Liver (tissue), 9 donors: ENCODE measurements around the gene CFAP74. TPM values are rescaled to one million over a fixed set of nuclear protein-coding genes. Genes with fewer than 3 reads are reported as not detected.

ENCODE experiments used
- DNase-seq: peaks from one replicate; pipeline ENCODE4 v3.0.0-alpha.2; 2017; ENCODE audit warnings: low spot score
- H3K27ac ChIP-seq, 2 donors: one replicate each; pipeline ENCODE4 v1.7.0; 2013; ENCODE audit warnings: inconsistent platforms in 2 of 2, low read length in 2 of 2, control low read depth in 1 of 2, low read depth in 1 of 2, mild to moderate bottlenecking in 1 of 2
- H3K27me3 ChIP-seq, 4 donors: one replicate each; pipeline versions ENCODE4 v1.6.1 to v1.7.0; 2013; ENCODE audit warnings: low read length in 3 of 4, inconsistent platforms in 1 of 4, mild to moderate bottlenecking in 1 of 4, moderate library complexity in 1 of 4; ENCODE audit not compliant: control insufficient read depth in 4 of 4, insufficient read depth in 4 of 4
- H3K36me3 ChIP-seq, 4 donors: one replicate each; pipeline versions ENCODE4 v1.6.1 to v1.7.0; 2013; ENCODE audit warnings: low read length in 3 of 4, mild to moderate bottlenecking in 3 of 4, low read depth in 1 of 4, moderate library complexity in 1 of 4; ENCODE audit not compliant: control insufficient read depth in 4 of 4, insufficient read depth in 3 of 4
- H3K4me1 ChIP-seq, 4 donors: one replicate each; pipeline versions ENCODE4 v1.6.1 to v1.7.0; 2013; ENCODE audit warnings: low read length in 3 of 4, mild to moderate bottlenecking in 3 of 4, moderate library complexity in 1 of 4; ENCODE audit not compliant: control insufficient read depth in 4 of 4, insufficient read depth in 4 of 4
- H3K4me3 ChIP-seq, 3 donors: one replicate each; pipeline versions ENCODE4 v1.6.1 to v1.7.0; 2013; ENCODE audit warnings: low read length in 3 of 3, control low read depth in 1 of 3, low read depth in 1 of 3, mild to moderate bottlenecking in 1 of 3
- H3K9ac ChIP-seq, 2 donors: one replicate each; pipeline ENCODE4 v1.7.0; 2013; ENCODE audit warnings: low read length in 2 of 2, mild to moderate bottlenecking in 2 of 2, moderate library complexity in 2 of 2, control low read depth in 1 of 2, low read depth in 1 of 2
- H3K9me3 ChIP-seq, 4 donors: one replicate each; pipeline versions ENCODE4 v1.6.1 to v1.7.0; 2013; ENCODE audit warnings: low read length in 3 of 4; ENCODE audit not compliant: control insufficient read depth in 4 of 4
- EGR1 ChIP-seq, 2 donors: IDR thresholded peaks; 2 replicates each; pipeline ENCODE4 v1.6.1; 2016 to 2018; ENCODE audit warnings: antibody characterized with exemption in 2 of 2, low read depth in 2 of 2
- FOXA1 ChIP-seq: IDR thresholded peaks from 2 replicates; pipeline ENCODE4 v1.6.1; 2016; ENCODE audit warnings: antibody characterized with exemption
- FOXA2 ChIP-seq: IDR thresholded peaks from 2 replicates; pipeline ENCODE4 v1.6.1; 2016; ENCODE audit warnings: antibody characterized with exemption
- GABPA ChIP-seq, 2 donors: IDR thresholded peaks in 1 of 2; conservative IDR thresholded peaks in 1 of 2; 2 replicates each; pipeline ENCODE4 v1.6.1; 2016; ENCODE audit warnings: antibody characterized with exemption in 2 of 2, mild to moderate bottlenecking in 1 of 2, moderate library complexity in 1 of 2
- HNF4A ChIP-seq, 2 donors: conservative IDR thresholded peaks; 2 replicates each; pipeline ENCODE4 v1.6.1; 2016; ENCODE audit warnings: antibody characterized with exemption in 2 of 2, mild to moderate bottlenecking in 2 of 2
- HNF4G ChIP-seq: IDR thresholded peaks from 2 replicates; pipeline ENCODE4 v1.6.1; 2016; ENCODE audit warnings: antibody characterized with exemption
- JUND ChIP-seq, 2 donors: IDR thresholded peaks; 2 replicates each; pipeline ENCODE4 v1.6.1; 2016; ENCODE audit warnings: antibody characterized with exemption in 2 of 2
- MAX ChIP-seq: IDR thresholded peaks from 2 replicates; pipeline ENCODE4 v1.6.1; 2016; ENCODE audit warnings: antibody characterized with exemption
- RAD21 ChIP-seq, 2 donors: IDR thresholded peaks; 2 replicates each; pipeline ENCODE4 v1.6.1; 2016; ENCODE audit warnings: antibody characterized with exemption in 2 of 2, mild to moderate bottlenecking in 2 of 2
- SP1 ChIP-seq: IDR thresholded peaks from 2 replicates; pipeline ENCODE4 v1.6.1; 2018; ENCODE audit warnings: antibody characterized with exemption, mild to moderate bottlenecking
- TAF1 ChIP-seq: conservative IDR thresholded peaks from 2 replicates; pipeline ENCODE4 v1.6.1; 2016; ENCODE audit warnings: antibody characterized with exemption, mild to moderate bottlenecking
- YY1 ChIP-seq: IDR thresholded peaks from 2 replicates; pipeline ENCODE4 v1.6.1; 2016; ENCODE audit warnings: antibody characterized with exemption, mild to moderate bottlenecking
- WGBS: extraction: QIAGEN DNeasy Blood & Tissue Kit; methylation state at CpG from one replicate; pipeline ENCODE4 v1.1.7; 2013; 5-methylcytosine and 5-hydroxymethylcytosine counted together
- polyA plus RNA-seq, 2 donors: library from polyadenylated mRNA; stranded (reverse) in 1 of 2; unstranded in 1 of 2; fragments of 200-250 nt in 1 of 2; fragments of >200 nt in 1 of 2; fragmentation: Nextera tagmentation in 1 of 2; extraction: Ambion mirVana in 1 of 2; gene quantifications; one replicate each; pipeline versions ENCODE4 v1.2.1 to v1.2.3, GENCODE V29; 2013 to 2015
- total RNA-seq, 2 donors: library from RNA; depleted of rRNA; stranded (reverse); fragments of >200 nt; gene quantifications; one replicate each; pipeline ENCODE4 v1.2.3, GENCODE V29; 2014
- TF ChIP-seq, protein P1 (sequence below): IDR thresholded peaks from 2 replicates; pipeline ENCODE4 v1.6.1; 2016; ENCODE audit warnings: antibody characterized with exemption, mild to moderate bottlenecking
- TF ChIP-seq, protein P2 (sequence below): IDR thresholded peaks from 2 replicates; pipeline ENCODE4 v1.6.1; 2016; ENCODE audit warnings: antibody characterized with exemption
- donor health status: healthy.
- donor health status: healthy.
- donor health status: healthy.
- donor health status: healthy.
- donor health status: healthy.

The CFAP74 gene
- total and polyA plus RNA-seq, 4 donors: under 0.01 to 0.31 TPM; not detected in 2

DNA sequence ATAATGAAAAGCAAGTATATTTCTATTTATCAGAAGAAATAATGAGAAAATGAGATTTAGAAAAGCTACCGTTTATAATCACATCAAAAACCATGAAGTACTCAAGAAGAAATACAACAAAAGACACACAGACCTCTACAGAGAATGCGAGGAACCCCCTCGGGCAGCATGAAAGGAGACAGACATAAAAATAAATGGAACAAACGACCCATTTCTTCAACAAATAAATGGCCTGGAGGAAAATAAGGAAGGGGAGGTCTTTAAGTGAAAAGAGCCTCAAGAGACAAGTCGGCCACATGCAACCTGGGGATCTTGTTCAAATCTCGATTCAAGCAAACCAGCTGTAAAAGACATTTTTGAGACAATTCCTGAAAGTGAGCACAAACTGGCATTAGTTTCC, 6.0 kb downstream of the CFAP74 start (continued):
- no peak for TF ChIP-seq MAX
- no peak for TF ChIP-seq TAF1
- TF ChIP-seq FOXA2: no peak

DNA sequence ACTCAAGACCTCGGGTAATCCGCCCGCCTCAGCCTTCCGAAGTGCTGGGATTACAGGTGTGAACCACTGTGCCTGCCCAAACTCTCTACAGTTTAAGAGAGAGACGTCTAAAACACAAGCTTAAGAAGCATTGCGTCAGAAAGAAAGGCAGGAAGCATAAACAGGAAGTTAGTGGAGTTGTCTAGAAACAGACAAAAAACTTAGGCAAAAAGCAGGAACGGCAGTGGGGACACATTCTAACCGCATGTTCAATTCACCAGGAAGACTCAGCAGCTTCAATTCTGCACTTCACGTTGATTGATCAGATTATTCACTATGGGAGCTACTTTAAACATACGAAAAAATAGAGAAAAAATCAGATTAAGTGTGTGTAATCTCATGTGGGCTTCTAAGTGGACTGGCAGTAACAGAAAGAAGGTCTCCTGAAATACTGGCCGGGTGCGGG, 7.4 kb downstream of the CFAP74 start:
- H3K27ac ChIP-seq: no peak overlapping the region
- no peaks in the 10 kb centered on the region for H3K9me3 ChIP-seq
- no peak overlapping the region for H3K9ac ChIP-seq

GRCh38 chr1:1994536-1994935, 9.1 kb downstream of the CFAP74 start:
- Histone ChIP-seq H3K4me3 (no peak overlapping the region), H3K27ac (no peak overlapping the region), H3K36me3 (no peaks in the 10 kb centered on the region), H3K27me3 (no peaks in the 10 kb centered on the region), H3K9ac (no peak overlapping the region), H3K4me1 (no peaks in the 10 kb centered on the region), H3K9me3 (no peaks in the 10 kb centered on the region)
- TF ChIP-seq FOXA2 (no peak), HNF4A (conservative IDR thresholded peaks at IDR 0.05) (no peak), MAX (no peak), GABPA (IDR thresholded peaks at IDR 0.05 in 1 of 2, conservative IDR thresholded peaks at IDR 0.05 in 1 of 2) (no peak), EGR1 (IDR thresholded peaks at IDR 0.05; ENCODE audit: low read depth in 2 of 2) (no peak), TAF1 (no peak), JUND (IDR thresholded peaks at IDR 0.05) (no peak), HNF4G (no peak), RAD21 (IDR thresholded peaks at IDR 0.05) (no peak), FOXA1 (no peak), YY1 (no peak), SP1 (no peak)
- TF ChIP-seq, protein P1, sequence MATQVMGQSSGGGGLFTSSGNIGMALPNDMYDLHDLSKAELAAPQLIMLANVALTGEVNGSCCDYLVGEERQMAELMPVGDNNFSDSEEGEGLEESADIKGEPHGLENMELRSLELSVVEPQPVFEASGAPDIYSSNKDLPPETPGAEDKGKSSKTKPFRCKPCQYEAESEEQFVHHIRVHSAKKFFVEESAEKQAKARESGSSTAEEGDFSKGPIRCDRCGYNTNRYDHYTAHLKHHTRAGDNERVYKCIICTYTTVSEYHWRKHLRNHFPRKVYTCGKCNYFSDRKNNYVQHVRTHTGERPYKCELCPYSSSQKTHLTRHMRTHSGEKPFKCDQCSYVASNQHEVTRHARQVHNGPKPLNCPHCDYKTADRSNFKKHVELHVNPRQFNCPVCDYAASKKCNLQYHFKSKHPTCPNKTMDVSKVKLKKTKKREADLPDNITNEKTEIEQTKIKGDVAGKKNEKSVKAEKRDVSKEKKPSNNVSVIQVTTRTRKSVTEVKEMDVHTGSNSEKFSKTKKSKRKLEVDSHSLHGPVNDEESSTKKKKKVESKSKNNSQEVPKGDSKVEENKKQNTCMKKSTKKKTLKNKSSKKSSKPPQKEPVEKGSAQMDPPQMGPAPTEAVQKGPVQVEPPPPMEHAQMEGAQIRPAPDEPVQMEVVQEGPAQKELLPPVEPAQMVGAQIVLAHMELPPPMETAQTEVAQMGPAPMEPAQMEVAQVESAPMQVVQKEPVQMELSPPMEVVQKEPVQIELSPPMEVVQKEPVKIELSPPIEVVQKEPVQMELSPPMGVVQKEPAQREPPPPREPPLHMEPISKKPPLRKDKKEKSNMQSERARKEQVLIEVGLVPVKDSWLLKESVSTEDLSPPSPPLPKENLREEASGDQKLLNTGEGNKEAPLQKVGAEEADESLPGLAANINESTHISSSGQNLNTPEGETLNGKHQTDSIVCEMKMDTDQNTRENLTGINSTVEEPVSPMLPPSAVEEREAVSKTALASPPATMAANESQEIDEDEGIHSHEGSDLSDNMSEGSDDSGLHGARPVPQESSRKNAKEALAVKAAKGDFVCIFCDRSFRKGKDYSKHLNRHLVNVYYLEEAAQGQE: no peak
- TF ChIP-seq, protein P2, sequence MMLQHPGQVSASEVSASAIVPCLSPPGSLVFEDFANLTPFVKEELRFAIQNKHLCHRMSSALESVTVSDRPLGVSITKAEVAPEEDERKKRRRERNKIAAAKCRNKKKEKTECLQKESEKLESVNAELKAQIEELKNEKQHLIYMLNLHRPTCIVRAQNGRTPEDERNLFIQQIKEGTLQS: no peak
- DNase-seq: no peak
- WGBS: 60% methylated on average over 8 of the region's 8 CpGs

More for the DNA sequence above, 7.4 kb downstream of the CFAP74 start:
- WGBS: 65% methylated on average over 12 of the region's 12 CpGs
- Histone ChIP-seq H3K27me3 (no peaks in the 10 kb centered on the region), H3K4me3 (no peak overlapping the region), H3K4me1 (no peaks in the 10 kb centered on the region), H3K36me3 (no peaks in the 10 kb centered on the region)
- DNase-seq: no peak
- no peak for TF ChIP-seq MAX
- TF ChIP-seq HNF4A (conservative IDR thresholded peaks at IDR 0.05): no peak
